NCI-H748 treated with DMSO at 0.1 percent for 48 hours (cell line): ENCODE measurements around the gene TMEM203.

Experiments used
- DNase-seq: peaks from one replicate; lab custom pipeline; 2025; lab: John Stamatoyannopoulos, UW

TMEM203 gene

GRCh38 chr9:137230705-137231371, 25.4 kb upstream of the TMEM203 start, which contains the start of gene SLC34A3:
TSS of gene SLC34A3 (plus strand) at chr9:137230901. CDS start at chr9:137231703, 802 bp downstream.
- no peak for DNase-seq

DNA sequence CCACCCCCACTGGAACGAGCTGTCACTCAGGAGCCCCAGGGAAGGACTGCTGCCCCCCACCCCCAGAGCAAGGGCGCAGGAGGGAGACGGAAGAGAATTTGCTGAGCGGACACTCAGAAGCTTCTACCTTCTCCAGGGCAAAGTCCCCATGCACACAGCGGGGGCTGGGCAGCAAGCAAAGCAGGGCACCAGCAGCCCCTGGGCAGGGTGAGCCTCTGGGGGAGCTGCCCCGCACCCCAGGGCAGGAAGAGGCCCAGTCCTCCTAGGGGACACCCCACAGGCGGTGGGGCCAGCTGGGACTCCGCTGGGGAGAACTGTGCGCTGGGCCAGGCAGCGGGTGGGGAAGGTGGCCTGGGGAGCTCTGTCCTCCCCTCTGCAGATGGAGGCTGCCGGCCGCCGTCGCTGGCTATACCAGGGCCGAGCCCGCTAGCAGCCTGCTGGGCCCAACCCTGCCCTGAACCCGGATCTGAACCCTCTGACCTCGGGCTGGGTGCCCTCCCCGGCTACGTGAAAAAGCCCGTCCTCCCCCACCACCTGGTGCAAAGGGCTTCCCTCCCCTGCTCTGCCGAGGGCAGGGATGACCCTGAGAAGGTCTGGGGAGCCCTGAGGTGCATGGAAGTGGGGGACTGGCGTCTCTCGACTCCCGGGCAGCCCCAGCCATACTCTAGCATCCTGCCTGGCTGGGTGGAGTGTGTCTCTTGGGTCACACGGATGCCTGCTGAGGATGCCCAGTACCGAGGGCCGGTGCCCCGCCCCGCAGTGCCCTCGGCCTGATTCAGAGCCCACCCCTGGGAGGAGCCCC, 24.7 kb upstream of the TMEM203 start:
- no peak for DNase-seq

- no peak for DNase-seq
These were observed 23.8 kb upstream of the TMEM203 start for GRCh38 chr9:137228968-137229896.

- DNase-seq, result no peak
These were observed 23.1 kb upstream of the TMEM203 start for GRCh38 chr9:137228506-137228967.

DNA sequence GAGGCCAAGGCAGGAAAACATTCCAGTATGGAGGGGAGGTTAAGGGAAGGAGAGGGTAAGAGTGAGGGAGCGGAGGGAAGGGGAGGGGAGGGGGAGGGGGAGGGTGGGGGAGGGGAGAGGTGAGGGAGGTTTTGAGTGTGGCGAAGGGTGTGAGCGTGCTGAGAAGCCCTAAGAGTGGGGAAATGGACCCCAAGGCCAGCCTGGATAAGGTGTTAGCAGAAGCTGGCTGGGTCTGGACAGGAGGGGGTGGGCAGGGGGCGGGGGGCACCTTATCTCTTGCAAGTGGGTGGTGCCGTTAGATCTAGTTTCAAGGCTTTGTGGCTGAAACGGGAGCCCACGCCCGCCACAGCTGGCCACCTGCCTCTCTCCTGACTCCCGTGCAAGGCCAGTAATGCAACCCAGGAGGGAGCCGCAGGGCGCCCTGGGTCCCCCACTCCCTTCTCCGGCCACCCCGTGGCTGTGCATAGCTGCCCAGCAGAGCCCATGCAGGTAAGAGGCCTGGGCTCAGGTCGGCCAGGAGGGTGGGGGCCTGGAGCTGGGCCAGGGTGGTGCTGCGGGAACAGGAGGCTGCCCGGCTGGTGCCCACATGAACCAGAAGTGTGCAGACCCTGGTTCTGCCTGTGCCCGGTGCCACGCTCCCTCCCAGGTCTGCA, 22.5 kb upstream of the TMEM203 start:
- DNase-seq, result no peak

DNA sequence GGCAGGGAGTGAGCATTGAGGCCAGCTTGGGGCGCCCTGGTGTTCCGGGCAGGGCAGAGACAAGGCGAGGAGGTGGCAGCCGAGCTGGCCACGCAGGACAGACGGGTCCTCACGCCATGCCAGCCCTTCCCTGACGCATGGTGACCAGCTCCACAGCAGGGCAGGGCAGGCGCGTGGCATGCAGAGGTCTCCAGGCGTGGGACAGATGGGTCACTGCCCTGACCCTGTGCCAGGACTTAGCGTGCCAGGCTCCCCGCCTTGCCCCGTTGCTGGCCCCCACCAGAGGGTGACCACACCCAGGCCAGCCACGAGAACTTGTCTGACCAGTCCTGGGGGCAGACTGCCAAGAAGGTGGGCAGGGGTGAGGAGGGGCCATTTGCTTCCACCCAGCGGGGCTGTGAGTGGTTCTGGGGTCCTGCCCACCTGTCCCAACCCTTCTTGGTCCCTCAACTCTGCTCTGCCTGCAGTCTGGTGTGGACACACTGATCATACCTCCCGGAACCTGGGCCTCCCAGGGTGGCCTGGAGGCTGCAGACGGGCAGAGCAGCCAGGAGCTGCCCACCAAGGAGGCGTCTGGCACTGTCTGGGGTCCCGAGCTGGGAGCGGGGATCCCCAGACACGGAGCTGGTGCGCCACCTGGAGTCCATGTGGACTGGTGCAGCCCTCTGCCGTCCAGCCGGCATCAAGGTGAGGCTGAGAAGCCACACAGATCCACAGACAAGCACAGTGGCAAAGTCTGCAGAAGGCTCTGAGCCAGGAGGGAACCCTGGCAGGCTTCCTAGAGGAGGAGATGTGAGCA, 21.8 kb upstream of the TMEM203 start, which contains the start of gene RNF224:
Gene RNF224 (plus strand): TSS at position 449 of the 799 bp plus-strand sequence. CDS start 834 bp downstream, outside the sequence.
- DNase-seq, result peak; percentile 31

DNA sequence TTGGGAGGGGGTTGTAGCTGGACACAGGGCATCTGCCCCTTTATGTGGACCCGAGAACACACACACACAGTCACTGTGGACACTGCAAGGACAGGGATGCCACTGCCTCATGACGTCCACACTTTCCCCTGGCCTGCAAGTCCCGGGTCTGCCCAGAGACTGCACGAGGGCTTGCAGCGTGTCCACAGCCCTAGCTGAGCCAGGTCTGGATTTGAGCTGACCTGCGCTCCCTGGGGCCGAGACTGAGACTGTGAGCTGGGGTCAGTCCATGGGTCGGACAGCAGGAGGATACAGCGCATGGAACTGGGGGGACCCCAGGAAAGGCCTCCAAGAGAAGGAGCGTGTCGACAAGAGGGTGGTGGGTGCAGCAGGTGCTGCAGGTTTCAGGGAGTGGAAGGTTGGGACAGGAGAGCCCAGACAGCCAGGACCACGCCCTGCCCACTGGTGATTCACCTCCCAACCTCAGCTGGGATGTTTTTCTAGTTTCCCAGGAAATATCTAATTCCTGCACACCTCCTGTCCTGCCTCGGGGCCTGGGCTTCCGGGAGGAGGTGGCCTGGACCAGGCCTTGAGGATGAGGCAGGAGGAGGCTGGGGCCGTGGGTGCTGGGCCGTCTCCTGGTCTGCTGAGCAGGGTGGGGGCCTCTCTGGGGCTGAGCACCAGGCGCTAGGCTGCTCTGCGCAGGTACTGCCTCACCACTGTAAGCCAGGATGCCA, 21.0 kb upstream of the TMEM203 start:
- DNase-seq, result no peak

GRCh38 chr9:137225699-137226331, 20.4 kb upstream of the TMEM203 start:
- no peak for DNase-seq

- DNase-seq, result no peak
These were observed 19.6 kb upstream of the TMEM203 start, which contains the start of gene CYSRT1 for GRCh38 chr9:137224830-137225694. TSS of gene CYSRT1 (plus strand) at chr9:137225174. CDS start at chr9:137225622, 448 bp downstream.

GRCh38 chr9:137223078-137223970, 17.9 kb upstream of the TMEM203 start:
- peak; percentile 77 for DNase-seq

GRCh38 chr9:137222190-137223077, 17.0 kb upstream of the TMEM203 start, which contains the start of gene RNF208:
TSS of gene RNF208 (minus strand) at chr9:137222240. CDS start at chr9:137221212, 1,028 bp downstream.
- no peak for DNase-seq

- DNase-seq, result no peak
These were observed 16.2 kb upstream of the TMEM203 start for GRCh38 chr9:137221506-137222111.

DNA sequence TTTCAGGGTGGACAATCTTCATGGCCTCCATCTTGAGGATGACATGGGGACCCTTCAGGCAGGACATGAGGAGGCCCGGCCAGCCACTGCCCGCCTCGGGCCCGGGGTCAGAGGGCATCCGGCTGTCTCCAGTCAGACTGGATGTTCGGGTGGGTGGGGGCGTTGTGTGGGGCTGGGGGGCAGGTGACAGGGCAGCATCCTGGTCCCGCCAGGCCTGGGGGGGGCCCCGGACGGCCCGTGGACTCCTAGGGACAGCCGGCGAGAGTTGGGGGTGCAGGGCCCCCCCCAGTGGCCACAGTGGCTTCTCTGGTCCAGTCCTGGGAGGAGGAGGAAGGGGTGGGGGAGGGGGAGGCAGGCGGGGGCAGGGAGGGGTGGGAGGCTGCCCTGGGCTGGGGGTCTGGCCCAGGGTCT, 15.7 kb upstream of the TMEM203 start:
- DNase-seq, result no peak

DNA sequence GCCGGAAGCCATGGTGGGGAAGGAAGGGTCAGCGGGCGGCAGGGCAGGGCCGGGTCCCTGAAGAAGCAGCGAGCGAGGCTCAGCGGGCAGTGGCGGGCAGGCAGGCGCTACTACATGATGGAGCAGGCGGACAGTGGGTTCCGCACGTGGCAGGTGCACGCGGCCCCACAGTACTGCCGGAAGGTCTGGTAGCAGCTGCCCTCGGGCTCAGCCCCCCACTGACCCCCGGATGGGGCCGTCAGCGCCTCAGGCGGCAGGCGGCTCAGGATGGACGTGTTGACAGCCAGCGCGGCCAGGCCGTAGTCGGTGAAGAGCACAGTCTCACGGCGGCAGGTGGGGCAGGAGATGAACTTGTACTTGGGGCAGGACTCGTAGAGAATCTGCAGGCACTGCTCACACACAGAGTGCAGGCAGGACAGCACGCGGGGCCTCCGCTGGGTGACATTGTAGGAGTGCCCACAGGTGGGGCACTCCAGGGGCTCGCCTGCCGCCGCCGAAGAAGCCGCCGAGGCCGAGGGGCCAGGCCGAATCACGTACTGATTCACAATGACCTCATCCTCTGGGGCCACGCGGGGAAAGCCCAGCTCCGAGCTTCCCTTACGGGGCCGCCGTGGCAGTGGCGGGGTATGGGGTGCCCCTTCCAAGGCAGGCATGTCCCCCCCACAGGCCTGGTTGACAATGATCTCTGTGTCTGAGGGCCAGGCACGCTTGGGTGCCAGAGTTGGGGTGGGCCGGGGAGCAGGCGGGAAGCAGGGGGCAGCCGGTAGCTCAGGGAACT, 15.1 kb upstream of the TMEM203 start:
- no peak for DNase-seq

DNA sequence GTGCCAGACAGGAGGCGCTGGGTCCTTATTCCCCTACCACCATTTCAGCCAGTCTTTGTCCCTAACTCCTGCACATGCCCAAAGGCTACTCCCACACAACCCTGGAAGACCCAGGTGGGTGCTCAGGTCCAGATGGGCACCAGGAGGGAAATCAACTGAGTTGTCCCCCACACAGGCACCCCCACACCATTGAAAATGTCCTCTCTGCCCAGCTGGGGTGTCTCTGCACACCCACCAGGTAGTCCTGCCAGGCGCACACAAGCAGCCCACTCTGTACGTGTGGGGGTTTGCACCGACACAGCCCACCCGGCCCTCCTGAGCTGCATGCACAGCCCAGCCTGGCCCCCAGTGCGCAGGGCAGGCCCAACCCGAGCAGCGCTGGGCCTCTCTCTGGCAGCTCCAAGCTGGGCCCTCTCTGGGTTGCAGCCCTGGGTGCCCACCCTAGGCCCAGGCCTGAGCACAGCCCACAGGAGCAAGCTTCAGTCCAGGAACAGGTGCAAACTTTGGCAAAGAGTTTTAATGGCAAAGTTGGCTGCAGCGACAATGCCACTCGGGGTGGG, 14.4 kb upstream of the TMEM203 start:
- DNase-seq, result no peak
